Ovary (tissue), 9 donors: ENCODE results near the gene LYST. TPM values are rescaled to one million over a fixed set of nuclear protein-coding genes. Genes with fewer than 3 reads are reported as not detected.

ENCODE experiments used
- DNase-seq, 5 donors: peaks; one replicate each; pipeline ENCODE4 v3.0.0-alpha.2; 2019 to 2020
- H3K27ac ChIP-seq, 2 donors: fragments of 200-600 bp; one replicate each; pipeline versions ENCODE4 v1.5.1 to v1.8.0; 2019 to 2022
- H3K27me3 ChIP-seq: fragments of 200-600 bp; one replicate; pipeline ENCODE4 v1.8.0; 2022
- H3K36me3 ChIP-seq: fragments of 200-600 bp; sonication (generic); one replicate; pipeline ENCODE4 v1.5.1; 2019
- H3K4me1 ChIP-seq: one replicate; pipeline ENCODE4 v1.8.1; 2013; ENCODE audit warnings: mild to moderate bottlenecking, moderate library complexity; ENCODE audit not compliant: insufficient read depth
- H3K4me3 ChIP-seq: fragments of 200-600 bp; sonication (generic); one replicate; pipeline ENCODE4 v1.5.1; 2017
- H3K9me3 ChIP-seq, 2 donors: fragments of 200-600 bp in 1 of 2; sonication (generic) in 1 of 2; one replicate each; pipeline versions ENCODE4 v1.5.1 to v1.8.1; 2013 to 2019; ENCODE audit warnings: mild to moderate bottlenecking in 1 of 2, moderate library complexity in 1 of 2
- CTCF ChIP-seq, 3 donors: fragments of 450-650 bp in 2 of 3; fragments of 200-600 bp in 1 of 3; IDR thresholded peaks; one replicate each; pipeline versions ENCODE4 v1.5.1 to v1.8.0; 2016 to 2022; ENCODE audit warnings: antibody characterized with exemption in 3 of 3, mild to moderate bottlenecking in 1 of 3
- EP300 ChIP-seq: sonication (generic); formaldehyde crosslinking; IDR thresholded peaks from one replicate; pipeline ENCODE4 v1.6.1; 2017; ENCODE audit warnings: antibody characterized with exemption
- POLR2A ChIP-seq: fragments of 450-650 bp; IDR thresholded peaks from one replicate; pipeline ENCODE4 v1.6.1; 2017; ENCODE audit warnings: antibody characterized with exemption, mild to moderate bottlenecking, moderate library complexity
- WGBS, 3 donors: extraction: QIAGEN DNeasy Blood & Tissue Kit in 1 of 3; methylation state at CpG; one replicate each; pipeline versions ENCODE4 v1.1.5 to v1.1.7; 2013 to 2017; 5-methylcytosine and 5-hydroxymethylcytosine counted together
- intact Hi-C, 4 donors: fragments of 100-400 bp; cut with DNase I; formaldehyde crosslinking; loops; one replicate each; pipeline versions ENCODE4 v1.11.0 to v1.15.1; 2022 to 2023
- polyA plus RNA-seq, 2 donors: library from polyadenylated mRNA; stranded (reverse); fragments of 200-250 nt in 1 of 2; fragments of 350-450 nt in 1 of 2; fragmentation: Illumina TruSeq in 1 of 2; extraction: RNeasy Lipid Tissue Mini Kit (QIAGEN cat#74804) in 1 of 2; gene quantifications; one replicate each; pipeline ENCODE4 v1.2.3, GENCODE V29; 2013 to 2014
- total RNA-seq, 7 donors: library from RNA; depleted of rRNA in 2 of 7; stranded (reverse); fragments of >200 nt in 2 of 7; fragmentation: NEBNext Ultra II Directional in 3 of 7; extraction: Animal tissue kit (Norgen Biotek cat#: 25700) in 3 of 7; gene quantifications; one replicate each; pipeline versions ENCODE4 v1.1.0 to v1.2.4, GENCODE V29; 2016 to 2023
- donor health status: DM: no; HTN: no; CAD: no; lungs with moderate emphysema.
- donor health status: DM: no; HTN: no; CAD: no.
- donor health status: Bipolar disorder and iron deficiency.
- donor health status: DM: yes; HTN: yes; CAD: no.
- donor health status: DM: no; HTN: no; CAD: no.
- donor health status: DM: yes; HTN: yes; CAD: no.

Gene LYST
- total and polyA plus RNA-seq, 9 donors = 6.8 to 29.2 (median 21.7) TPM

GRCh38 chr1:235820061-235820460, 46.6 kb downstream of the LYST start:
- WGBS, 3 donors = 79 to 87% (median 86%) methylated on average over 1 of the region's 1 CpG
- Histone ChIP-seq H3K4me1 (no peaks in the 10 kb centered on the region), H3K27me3 (no peaks in the 10 kb centered on the region), H3K36me3 (no peaks in the 10 kb centered on the region), H3K4me3 (no peak overlapping the region), H3K9me3 (no peaks in the 10 kb centered on the region), H3K27ac (no peak overlapping the region)
- intact Hi-C loops = no loop called here
- DNase-seq = no peak
- TF ChIP-seq CTCF (IDR thresholded peaks at IDR 0.05) (no peak), POLR2A (no peak), EP300 (no peak)

DNA sequence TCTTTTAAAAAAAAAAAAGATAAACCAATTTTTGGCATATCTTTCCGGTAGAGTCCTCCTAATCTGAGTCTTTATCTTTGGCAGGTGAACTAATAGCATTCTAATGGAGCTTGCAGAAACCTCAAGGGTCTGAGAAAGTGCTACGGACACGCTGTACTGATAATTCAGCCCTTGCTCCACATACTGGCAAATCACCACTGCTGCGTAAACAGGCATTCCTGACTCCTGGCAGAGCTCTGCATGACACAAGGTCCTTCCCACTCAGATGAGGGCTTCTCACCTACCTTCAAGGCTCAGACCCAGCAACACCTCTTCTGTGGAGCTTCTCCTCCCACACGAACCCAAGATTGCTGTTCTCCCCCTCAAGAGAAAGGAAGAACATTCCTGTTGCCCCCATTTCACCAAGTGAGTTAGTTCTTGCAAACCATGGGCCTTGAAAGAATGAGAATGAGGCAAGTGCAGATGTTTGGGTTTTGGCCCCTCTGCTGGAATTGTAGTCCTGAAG, 48.0 kb downstream of the LYST start:
- DNase-seq = no peak
- Histone ChIP-seq H3K4me3 (no peak overlapping the region), H3K27ac (no peak overlapping the region), H3K4me1 (no peaks in the 10 kb centered on the region), H3K9me3 (no peaks in the 10 kb centered on the region), H3K36me3 (no peaks in the 10 kb centered on the region), H3K27me3 (no peaks in the 10 kb centered on the region)
- TF ChIP-seq POLR2A = no peak
- TF ChIP-seq EP300 = no peak
- TF ChIP-seq CTCF (IDR thresholded peaks at IDR 0.05) = no peak
- 83 to 91% (median 91%) methylated on average over 5 of the region's 5 CpGs for WGBS, 3 donors
- intact Hi-C loops = no loop called here

- no peaks in the 10 kb centered on the region for H3K9me3 ChIP-seq
- no peak overlapping the region for H3K27ac ChIP-seq
- no peaks in the 10 kb centered on the region for H3K4me1 ChIP-seq
- DNase-seq = no peak
- no peaks in the 10 kb centered on the region for H3K27me3 ChIP-seq
- TF ChIP-seq POLR2A (no peak), CTCF (IDR thresholded peaks at IDR 0.05) (no peak), EP300 (no peak)
- no peak overlapping the region for H3K4me3 ChIP-seq
- intact Hi-C loops = no loop called here
- 93 to 94% (median 93%) methylated on average over 5 of the region's 5 CpGs for WGBS, 3 donors
- no peaks in the 10 kb centered on the region for H3K36me3 ChIP-seq
Measured at GRCh38 chr1:235817101-235817728, 49.5 kb downstream of the LYST start.

GRCh38 chr1:235809688-235810397, 56.9 kb downstream of the LYST start:
- Histone ChIP-seq H3K27ac (no peak overlapping the region), H3K4me3 (no peak overlapping the region), H3K9me3 (no peaks in the 10 kb centered on the region), H3K4me1 (peaks cover 2% of the 10 kb centered on the region), H3K27me3 (no peaks in the 10 kb centered on the region), H3K36me3 (no peaks in the 10 kb centered on the region)
- intact Hi-C loops = no loop called here
- no peak for DNase-seq
- TF ChIP-seq EP300 (no peak), POLR2A (no peak), CTCF (IDR thresholded peaks at IDR 0.05) (no peak)
- 9 to 20% (median 18%) methylated on average over 12 of the region's 12 CpGs for WGBS, 3 donors
